GM12878 (cell line): ENCODE data around the gene RXYLT1. TPM values are rescaled to one million over a fixed set of nuclear protein-coding genes. Genes with fewer than 3 reads are reported as not detected.
"Not testable (repeated sequence)": the region's sequence is repeated elsewhere in the genome, so short reads cannot be mapped to it uniquely, and the experiment has no call there.

Experiments used
- ATAC-seq: fragments of 200-7000 bp; cut with Tn5 transposase; 3 replicates; pipeline ENCODE4 v1.9.1; 2020; ENCODE audit warnings: mild to moderate bottlenecking, moderate library complexity
- BruUV-seq: library from RNA; stranded (reverse); fragments of 400-500 nt; replicated peaks from 2 replicates; lab custom pipeline; 2021; lab: Mats Ljungman, UMichigan
- CTCF ChIA-PET: fragments of 300-600 bp; sonication (Branson Sonifier 250); formaldehyde crosslinking; extraction: SDS; loops from one replicate; lab custom pipeline; 2021; ENCODE audit warnings: inconsistent platforms; lab: Yijun Ruan, JAX
- POLR2A ChIA-PET: fragments of 350-600 bp; formaldehyde crosslinking; extraction: SDS; loops from one replicate; lab custom pipeline; 2021; ENCODE audit warnings: inconsistent platforms; lab: Charles Lee
- RAD21 ChIA-PET: fragments of 300-600 bp; sonication (Branson Sonifier 250); formaldehyde crosslinking; loops from one replicate; lab custom pipeline; 2023; ENCODE audit warnings: antibody characterized with exemption; ENCODE audit not compliant: unreplicated experiment; lab: Charles Lee
- SMC1A ChIA-PET: fragments of 300-600 bp; sonication (Branson Sonifier 250); formaldehyde crosslinking; loops from one replicate; lab custom pipeline; 2023; ENCODE audit not compliant: unreplicated experiment, uncharacterized antibody; lab: Charles Lee
- DNase-seq: peaks from one replicate; pipeline ENCODE4 v3.0.0-alpha.2; 2011; ENCODE audit warnings: low read depth, low spot score
- FAIRE-seq: peaks from 3 replicates; lab custom pipeline; 2011; peaks lifted over from hg19 to GRCh38; lab: Jason Lieb, UNC
- H2AFZ ChIP-seq: 2 replicates; pipeline ENCODE4 v1.6.0; 2011; ENCODE audit warnings: low read depth, low read length, control low read depth; ENCODE audit not compliant: control insufficient read depth
- H3K27ac ChIP-seq: 2 replicates; pipeline ENCODE4 v1.5.1; 2011; ENCODE audit warnings: control low read depth; ENCODE audit not compliant: control insufficient read depth, insufficient read depth
- H3K27me3 ChIP-seq, 2 experiments: replicated peaks in 1 of 2; 2 replicates each; pipeline versions ENCODE4 v1.6.0 to v1.6.1; 2011; ENCODE audit warnings: low read length in 1 of 2; ENCODE audit not compliant: control insufficient read depth in 2 of 2, insufficient read depth in 2 of 2
- H3K36me3 ChIP-seq, 2 experiments: 2 replicates each; pipeline ENCODE4 v1.5.1; 2011; ENCODE audit warnings: low read length in 1 of 2; ENCODE audit not compliant: control insufficient read depth in 2 of 2, insufficient read depth in 2 of 2
- H3K4me1 ChIP-seq: 2 replicates; pipeline ENCODE4 v1.6.1; 2011; ENCODE audit warnings: mild to moderate bottlenecking, low read length, moderate library complexity, mixed read lengths; ENCODE audit not compliant: control insufficient read depth, insufficient read depth
- H3K4me2 ChIP-seq: 2 replicates; pipeline ENCODE4 v1.6.0; 2011; ENCODE audit warnings: control low read depth; ENCODE audit not compliant: control insufficient read depth, insufficient read depth
- H3K4me3 ChIP-seq: fragments of 200-600 bp; sonication (generic); 2 replicates; pipeline ENCODE4 v1.5.1; 2016
- H3K79me2 ChIP-seq: 2 replicates; pipeline ENCODE4 v1.6.0; 2011; ENCODE audit warnings: low read length; ENCODE audit not compliant: control insufficient read depth, insufficient read depth
- H3K9ac ChIP-seq: 2 replicates; pipeline ENCODE4 v1.8.0; 2011; ENCODE audit warnings: low read length, control low read depth, mixed read lengths; ENCODE audit not compliant: control insufficient read depth, insufficient read depth
- H3K9me3 ChIP-seq: replicated peaks from 3 replicates; pipeline ENCODE4 v1.5.1; 2011; ENCODE audit warnings: mild to moderate bottlenecking, low read length; ENCODE audit not compliant: control insufficient read depth, insufficient read depth
- H4K20me1 ChIP-seq: 2 replicates; pipeline ENCODE4 v1.6.0; 2011; ENCODE audit not compliant: control insufficient read depth, insufficient read depth
- WGBS: methylation state at CpG from one replicate; pipeline ENCODE4 v1.1.6; 2016; ENCODE audit warnings: low lambda C conversion rate; ENCODE audit not compliant: insufficient replicate concordance, insufficient coverage; ENCODE audit errors: missing lambda C conversion rate; 5-methylcytosine and 5-hydroxymethylcytosine counted together
- in situ Hi-C: fragments of 300-500 bp; cut with MboI; formaldehyde crosslinking; loops from 9 replicates; pipeline ENCODE4 v1.14.3; 2018; ENCODE audit warnings: mixed read lengths
- intact Hi-C: fragments of 100-400 bp; cut with micrococcal nuclease; formaldehyde crosslinking; loops from one replicate; pipeline ENCODE4 v1.14.2; 2022; ENCODE audit not compliant: unreplicated experiment
- polyA plus RNA-seq, 11 experiments: library from polyadenylated mRNA; depleted of rRNA in 4 of 11; unstranded in 6 of 11; stranded (reverse) in 5 of 11; fragments of >200 nt; fragmentation: Nextera tagmentation in 4 of 11; fragmentation: Illumina TruSeq in 1 of 11; extraction: Ambion mirVana in 4 of 11; extraction: Trizol in 1 of 11; gene quantifications; 1 replicate in 1 of 11; 2 replicates in 10 of 11; pipeline versions ENCODE4 v1.2.1 to v1.2.3, GENCODE V29; 2011 to 2016; ENCODE audit warnings: inconsistent platforms in 2 of 11, missing spikeins in 2 of 11, low read depth in 1 of 11
- total RNA-seq, 4 experiments: library from RNA; depleted of rRNA in 3 of 4; stranded (reverse); fragments of >200 nt in 3 of 4; fragmentation: Illumina TruSeq in 1 of 4; extraction: Trizol in 1 of 4; gene quantifications; 2 replicates each; pipeline versions ENCODE4 v1.2.1 to v1.2.3, GENCODE V29; 2013 to 2021

Gene RXYLT1
- total and polyA plus RNA-seq, 10 of the 15 experiments (the other 5 are each of a cell fraction or from before 2014, with no cell fraction given) = 10.4 to 33.8 (median 21.5) TPM

GRCh38 chr12:63733585-63733984 is 46.1 kb upstream of the RXYLT1 start:
- ATAC-seq, in situ Hi-C loops, H4K20me1 ChIP-seq, FAIRE-seq, RAD21 ChIA-PET, BruUV-seq, H3K9ac ChIP-seq, POLR2A ChIA-PET, intact Hi-C loops, H3K79me2 ChIP-seq, CTCF ChIA-PET, H3K36me3 ChIP-seq, H2AFZ ChIP-seq, DNase-seq, H3K27me3 ChIP-seq, H3K4me1 ChIP-seq, H3K4me2 ChIP-seq, H3K4me3 ChIP-seq, SMC1A ChIA-PET, H3K27ac ChIP-seq, H3K9me3 ChIP-seq: not testable (repeated sequence)
- 54% methylated on average over 3 of the region's 3 CpGs for WGBS

GRCh38 chr12:63740551-63740950 is 39.2 kb upstream of the RXYLT1 start:
- H3K4me2 ChIP-seq, RAD21 ChIA-PET, H4K20me1 ChIP-seq, CTCF ChIA-PET, H3K4me3 ChIP-seq, DNase-seq, SMC1A ChIA-PET, in situ Hi-C loops, intact Hi-C loops, H3K9me3 ChIP-seq, H3K36me3 ChIP-seq, H3K27me3 ChIP-seq, H2AFZ ChIP-seq, POLR2A ChIA-PET, H3K27ac ChIP-seq, H3K9ac ChIP-seq, H3K79me2 ChIP-seq, H3K4me1 ChIP-seq, ATAC-seq, BruUV-seq: not testable (repeated sequence)
- WGBS = no CpG with 5 or more reads among the region's 2 CpGs
- peak; percentile 13 for FAIRE-seq

GRCh38 chr12:63741431-63741830 is 38.3 kb upstream of the RXYLT1 start:
- CTCF ChIA-PET, BruUV-seq, RAD21 ChIA-PET, POLR2A ChIA-PET, DNase-seq, SMC1A ChIA-PET, ATAC-seq, H3K27ac ChIP-seq, H3K79me2 ChIP-seq, H3K36me3 ChIP-seq, FAIRE-seq, H3K4me1 ChIP-seq, H3K27me3 ChIP-seq, H3K9me3 ChIP-seq, H3K4me3 ChIP-seq, H2AFZ ChIP-seq, H4K20me1 ChIP-seq, in situ Hi-C loops, H3K9ac ChIP-seq, intact Hi-C loops, H3K4me2 ChIP-seq: not testable (repeated sequence)
- 43% methylated on average over 1 of the region's 1 CpG for WGBS

- H3K79me2 ChIP-seq, H3K27me3 ChIP-seq, H3K27ac ChIP-seq, H3K9me3 ChIP-seq, DNase-seq, H3K4me3 ChIP-seq, POLR2A ChIA-PET, intact Hi-C loops, H4K20me1 ChIP-seq, CTCF ChIA-PET, H3K4me2 ChIP-seq, SMC1A ChIA-PET, H3K4me1 ChIP-seq, ATAC-seq, H3K36me3 ChIP-seq, BruUV-seq, FAIRE-seq, in situ Hi-C loops, H3K9ac ChIP-seq, RAD21 ChIA-PET, H2AFZ ChIP-seq: not testable (repeated sequence)
- WGBS = 0% methylated on average over 2 of the region's 2 CpGs
Measured at GRCh38 chr12:63744110-63744509, 35.6 kb upstream of the RXYLT1 start.
